ENCODE measurements around the gene VCX3B. TPM values are rescaled to one million over a fixed set of nuclear protein-coding genes. Genes with fewer than 3 reads are reported as not detected.
"Not testable (repeated sequence)": the region's sequence is repeated elsewhere in the genome, so short reads cannot be mapped to it uniquely, and the experiment has no call there.

The VCX3B gene
- not detected for total RNA-seq
- long read RNA-seq = 0 reads

DNA sequence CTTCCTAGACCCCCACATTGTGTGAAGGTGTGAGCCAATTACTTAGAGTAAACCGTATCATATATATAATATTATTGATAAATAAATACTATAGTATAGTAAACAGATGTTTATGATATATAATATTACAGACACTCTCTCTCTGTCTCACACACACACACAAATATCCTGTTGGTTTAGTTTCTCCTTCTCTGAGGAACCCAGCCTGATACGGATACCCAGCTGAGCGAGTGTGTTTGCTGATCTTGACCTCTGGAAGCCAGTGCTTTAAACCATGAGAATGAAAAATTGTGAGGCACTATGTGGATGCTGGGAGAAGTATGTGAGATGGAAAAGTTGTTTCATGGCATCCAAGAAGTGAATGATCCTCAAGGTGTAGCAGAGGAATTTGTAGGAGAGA lies at the start of gene VCX3B:
Gene VCX3B, plus strand, starts transcription at position 301 of the 400 bp plus-strand sequence. CDS start 621 bp downstream, outside the sequence.
- H3K36me3 ChIP-seq; DNase-seq; H3K27me3 ChIP-seq (ENCODE audit: low read depth); H3K4me1 ChIP-seq; H3K4me3 ChIP-seq; H3K9me3 ChIP-seq (replicated peaks); intact Hi-C loops (cut with micrococcal nuclease); H3K27ac ChIP-seq (replicated peaks): not testable (repeated sequence)

DNA sequence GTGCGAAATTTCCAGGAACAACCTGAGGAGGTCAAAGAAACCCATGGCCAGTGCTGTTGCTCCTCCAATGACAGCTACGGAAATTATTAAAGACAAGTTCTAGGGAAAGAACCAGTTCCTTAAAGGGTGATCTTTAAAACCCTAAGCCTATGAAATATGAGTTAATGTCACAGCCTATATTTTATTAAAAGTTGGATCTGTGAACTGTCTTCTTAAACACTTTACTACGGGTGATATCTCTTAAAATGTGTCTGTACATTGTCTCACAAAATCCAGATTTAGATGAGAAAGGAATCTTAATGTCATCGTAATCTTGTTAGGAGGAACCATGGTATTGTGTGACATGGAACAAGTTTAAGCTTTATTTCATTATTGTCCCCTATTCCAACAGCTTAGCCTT lies 46.3 kb upstream of the VCX3B start:
- no peaks in the 10 kb centered on the region for H3K36me3 ChIP-seq
- H3K4me3 ChIP-seq = no peak overlapping the region
- intact Hi-C loops (cut with micrococcal nuclease) = no loop called here
- H3K4me1 ChIP-seq = no peaks in the 10 kb centered on the region
- H3K27ac ChIP-seq (replicated peaks) = no peak overlapping the region
- DNase-seq = no peak
- no peaks in the 10 kb centered on the region for H3K9me3 ChIP-seq (replicated peaks)
- TF ChIP-seq CTCF (IDR thresholded peaks at IDR 0.05; ENCODE audit: borderline replicate concordance) = no peak
- no peaks in the 10 kb centered on the region for H3K27me3 ChIP-seq (ENCODE audit: low read depth)

GRCh38 chrX:8424912-8425311 lies 39.7 kb upstream of the VCX3B start:
- no peak for TF ChIP-seq CTCF (IDR thresholded peaks at IDR 0.05; ENCODE audit: borderline replicate concordance)
- Histone ChIP-seq H3K4me1 (no peaks in the 10 kb centered on the region), H3K27ac (replicated peaks) (no peak overlapping the region), H3K36me3 (no peaks in the 10 kb centered on the region), H3K9me3 (replicated peaks) (no peaks in the 10 kb centered on the region), H3K4me3 (no peak overlapping the region), H3K27me3 (ENCODE audit: low read depth) (no peaks in the 10 kb centered on the region)
- DNase-seq = no peak
- intact Hi-C loops (cut with micrococcal nuclease) = no loop called here

DNA sequence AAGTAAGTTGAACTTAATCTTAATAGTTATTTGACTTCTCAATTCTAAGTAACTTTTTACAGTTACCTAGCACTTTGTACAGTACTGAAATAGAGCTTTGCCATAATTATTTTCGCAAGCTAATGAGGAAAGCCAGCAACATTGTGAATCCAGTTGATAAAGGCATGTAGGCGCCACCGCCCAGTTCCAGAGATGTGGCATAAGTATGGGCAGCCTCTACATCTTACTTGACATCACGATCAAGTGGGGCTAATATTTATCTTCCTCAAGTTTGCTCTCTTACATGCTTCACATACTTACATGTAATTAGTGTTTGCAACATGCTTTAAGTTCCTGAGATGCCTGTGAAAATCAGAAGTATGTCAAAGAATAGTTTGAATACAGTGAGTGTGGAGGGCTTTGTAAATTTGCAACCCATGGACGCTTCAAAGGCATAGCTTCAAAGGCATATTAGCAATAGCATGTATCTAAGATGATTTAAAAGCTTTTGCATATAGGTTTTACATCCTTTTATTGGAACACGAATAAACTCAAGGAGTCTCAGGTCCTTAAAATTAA lies 34.9 kb upstream of the VCX3B start:
- no peaks in the 10 kb centered on the region for H3K36me3 ChIP-seq
- H3K4me1 ChIP-seq = no peaks in the 10 kb centered on the region
- no peak overlapping the region for H3K4me3 ChIP-seq
- intact Hi-C loops (cut with micrococcal nuclease) = no loop called here
- H3K27ac ChIP-seq (replicated peaks) = no peak overlapping the region
- no peaks in the 10 kb centered on the region for H3K27me3 ChIP-seq (ENCODE audit: low read depth)
- no peaks in the 10 kb centered on the region for H3K9me3 ChIP-seq (replicated peaks)
- TF ChIP-seq CTCF (IDR thresholded peaks at IDR 0.05; ENCODE audit: borderline replicate concordance) = no peak
- DNase-seq = no peak

- Histone ChIP-seq H3K27me3 (ENCODE audit: low read depth) (no peaks in the 10 kb centered on the region), H3K36me3 (no peaks in the 10 kb centered on the region), H3K4me3 (no peak overlapping the region), H3K4me1 (no peaks in the 10 kb centered on the region), H3K27ac (replicated peaks) (no peak overlapping the region), H3K9me3 (replicated peaks) (no peaks in the 10 kb centered on the region)
- intact Hi-C loops (cut with micrococcal nuclease) = no loop called here
- DNase-seq = no peak
- no peak for TF ChIP-seq CTCF (IDR thresholded peaks at IDR 0.05; ENCODE audit: borderline replicate concordance)
These were observed 34.2 kb upstream of the VCX3B start for GRCh38 chrX:8430444-8430843.

GRCh38 chrX:8432396-8432795 lies 32.2 kb upstream of the VCX3B start:
- no peak for TF ChIP-seq CTCF (IDR thresholded peaks at IDR 0.05; ENCODE audit: borderline replicate concordance)
- Histone ChIP-seq H3K27ac (replicated peaks) (no peak overlapping the region), H3K4me3 (no peak overlapping the region), H3K4me1 (no peaks in the 10 kb centered on the region), H3K27me3 (ENCODE audit: low read depth) (no peaks in the 10 kb centered on the region), H3K9me3 (replicated peaks) (no peaks in the 10 kb centered on the region), H3K36me3 (no peaks in the 10 kb centered on the region)
- DNase-seq = no peak
- intact Hi-C loops (cut with micrococcal nuclease) = no loop called here

All from left ventricle myocardium inferior (tissue), 1 donor.